GF-D8 (cell line): ENCODE measurements around the gene CPD.

Experiments used
- DNase-seq: peaks from one replicate; lab custom pipeline; 2025; lab: John Stamatoyannopoulos, UW

The CPD gene

DNA sequence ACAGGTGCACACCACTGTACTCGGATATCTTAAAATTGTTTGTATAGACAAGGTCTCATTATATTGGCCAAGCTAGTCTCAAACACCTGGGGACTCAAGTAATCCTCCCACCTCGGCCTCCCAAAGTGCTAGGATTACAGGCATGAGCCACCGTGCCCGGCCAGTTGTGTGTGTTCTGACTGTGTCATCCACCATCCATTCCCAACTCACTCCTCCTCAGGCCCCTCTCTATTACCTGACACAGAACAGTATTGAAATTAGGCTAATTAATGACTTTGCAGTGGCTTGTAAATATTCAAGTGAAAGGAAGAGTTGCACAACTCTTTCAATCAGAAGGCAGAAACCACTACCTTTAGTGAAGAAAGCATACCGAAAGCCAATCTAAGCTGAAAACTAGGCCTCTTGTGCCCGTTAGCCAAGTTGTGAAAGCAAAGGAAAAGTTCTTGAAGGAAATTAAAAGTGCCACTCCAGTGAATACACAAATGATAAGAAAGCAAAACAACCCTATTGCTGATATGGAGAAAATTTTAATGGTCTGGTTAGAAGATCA, 127.2 kb downstream of the CPD start:
- no peak for DNase-seq

GRCh38 chr17:30506481-30506880, 127.8 kb downstream of the CPD start:
- no peak for DNase-seq

- DNase-seq, result no peak
Measured at GRCh38 chr17:30513346-30513745, 134.6 kb downstream of the CPD start.

GRCh38 chr17:30514895-30515596, 136.3 kb downstream of the CPD start:
- DNase-seq, result no peak

DNA sequence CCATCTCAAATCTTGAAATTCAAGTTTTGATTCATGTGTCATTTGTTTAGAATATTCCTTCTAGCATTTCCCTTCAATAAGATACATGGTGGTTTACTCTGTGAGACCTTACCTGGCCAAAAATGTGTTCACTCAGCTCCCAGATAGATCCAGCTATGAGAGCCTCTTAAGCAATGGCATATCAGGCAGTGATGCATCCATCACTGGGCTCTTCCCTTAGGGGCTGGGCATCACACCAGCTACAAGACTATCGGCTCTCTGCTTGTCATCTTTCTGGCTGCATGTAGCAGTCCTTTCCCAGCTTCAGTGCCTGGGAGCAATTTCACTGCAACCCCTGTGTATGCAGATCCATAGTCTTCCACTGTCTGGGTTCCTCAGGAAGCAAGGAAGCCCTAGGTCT, 139.1 kb downstream of the CPD start:
- DNase-seq, result no peak

DNA sequence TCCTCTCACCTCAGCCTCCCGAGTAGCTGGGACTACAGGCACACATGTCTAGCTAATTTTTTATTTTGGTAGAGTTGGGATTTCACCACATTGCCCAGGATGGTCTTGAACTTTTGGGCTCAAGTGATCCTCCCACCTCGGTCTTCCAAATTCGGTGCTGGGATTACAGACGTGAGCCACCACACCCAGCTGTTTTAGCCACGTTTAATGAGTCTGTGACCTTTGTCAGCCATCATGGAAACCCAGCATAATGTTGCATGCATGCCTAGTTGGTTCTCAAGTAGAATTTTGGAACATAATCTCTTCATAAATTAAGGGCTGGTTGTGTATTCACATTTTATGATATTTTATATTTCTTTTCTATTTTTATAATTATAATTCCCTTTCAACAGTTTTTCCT, 140.4 kb downstream of the CPD start:
- DNase-seq, result no peak
